Heart right ventricle (tissue), 16 donors: Measurements from ENCODE around the gene CRYBG1. TPM values are rescaled to one million over a fixed set of nuclear protein-coding genes. Genes with fewer than 3 reads are reported as not detected.

Source experiments
- ATAC-seq, 8 donors: fragments of 200-7000 bp; cut with Tn5 transposase; one replicate each; pipeline ENCODE4 v1.9.1; 2020; ENCODE audit warnings: mild to moderate bottlenecking in 8 of 8, moderate library complexity in 8 of 8, moderate number of reproducible peaks in 1 of 8
- DNase-seq, 2 donors: peaks; one replicate each; pipeline ENCODE4 v3.0.0-alpha.2; 2020
- H3K27ac ChIP-seq, 10 donors: fragments of 200-600 bp; sonication (generic) in 2 of 10; one replicate each; pipeline versions ENCODE4 v1.5.0 to v1.8.0; 2020 to 2022; ENCODE audit warnings: mild to moderate bottlenecking in 3 of 10
- H3K27me3 ChIP-seq, 7 donors: fragments of 200-600 bp; one replicate each; pipeline ENCODE4 v1.8.0; 2021 to 2022; ENCODE audit warnings: mild to moderate bottlenecking in 2 of 7
- H3K36me3 ChIP-seq, 9 donors: fragments of 200-600 bp; sonication (generic) in 1 of 9; one replicate each; pipeline versions ENCODE4 v1.5.0 to v1.8.0; 2020 to 2022; ENCODE audit warnings: mild to moderate bottlenecking in 2 of 9
- H3K4me1 ChIP-seq, 9 donors: fragments of 200-600 bp; sonication (generic) in 1 of 9; one replicate each; pipeline versions ENCODE4 v1.5.0 to v1.8.0; 2020 to 2022; ENCODE audit warnings: mild to moderate bottlenecking in 4 of 9
- H3K4me3 ChIP-seq, 10 donors: fragments of 200-600 bp; sonication (generic) in 2 of 10; one replicate each; pipeline versions ENCODE4 v1.5.0 to v1.8.0; 2020 to 2022; ENCODE audit warnings: mild to moderate bottlenecking in 7 of 10, moderate library complexity in 2 of 10
- H3K9me3 ChIP-seq, 11 donors: fragments of 200-600 bp in 10 of 11; sonication (generic) in 2 of 11; one replicate each; pipeline versions ENCODE4 v1.5.0 to v1.8.0; 2013 to 2022; ENCODE audit warnings: mild to moderate bottlenecking in 2 of 11, control low read depth in 1 of 11, moderate library complexity in 1 of 11
- CTCF ChIP-seq, 9 donors: fragments of 200-600 bp; sonication (generic) in 2 of 9; IDR thresholded peaks; one replicate each; pipeline versions ENCODE4 v1.5.0 to v1.8.0; 2021 to 2022; ENCODE audit warnings: antibody characterized with exemption in 9 of 9, mild to moderate bottlenecking in 5 of 9, moderate library complexity in 1 of 9
- WGBS, 2 donors: extraction: QIAGEN DNeasy Blood & Tissue Kit; methylation state at CpG; one replicate each; pipeline ENCODE4 v1.1.7; 2013; ENCODE audit warnings: inconsistent platforms in 1 of 2; 5-methylcytosine and 5-hydroxymethylcytosine counted together
- intact Hi-C, 10 donors: fragments of 100-400 bp; cut with DNase I; formaldehyde crosslinking; loops; one replicate each; pipeline versions ENCODE4 v1.11.1 to v1.14.2; 2022
- polyA plus RNA-seq, 2 donors: library from polyadenylated mRNA; stranded (reverse); fragments of 200-250 nt; gene quantifications; one replicate each; pipeline ENCODE4 v1.2.3, GENCODE V29; 2013
- total RNA-seq, 10 donors: library from RNA; stranded (reverse); fragmentation: NEBNext Ultra II Directional in 3 of 10; extraction: Animal tissue kit (Norgen Biotek cat#: 25700) in 3 of 10; gene quantifications; one replicate each; pipeline versions ENCODE4 v1.2.1 to v1.2.4, GENCODE V29; 2021 to 2023
- donor health status: Arrhythmogenic right ventricular cardiomyopathy.
- donor health status: ischemic (EF 13 %, LVEDD 7.1; RV severe dilation, severe dysfunction).
- donor health status: healthy with polysubstance abuse.
- donor health status: DM: no; HTN: yes; CAD: no.
- donor health status: DM: no; HTN: no; CAD: no.
- donor health status: ischemic (EF 25% LVEDD 6.9; RV normal size, moderate dysfunction).
- donor health status: ischemic (EF 25% LVEDD 5.7; RV mildly dilated, moderate dysfunction).
- donor health status: healthy.
- donor health status: DM: yes; HTN: yes; CAD: no.
- donor health status: Ischemic cardiomyopathy.
- donor health status: ischemic (EF 35%, LVEDD 5.7; RV mildly dilated, moderate dysfunction).
- donor health status: nonischemic (EF 11% LVEDD 7.7; RV severe dilation, severe dysfunction).
- donor health status: DM: yes; HTN: yes; CAD: no.
- donor health status: PGD.
- donor health status: ischemic (EF 29% LVEDD 5.4; RV normal size, mild dysfunction).
- donor health status: nonischemic (EF 23%, LVEDD 6.1; RV moderate dilation, normal function).

The CRYBG1 gene
- total and polyA plus RNA-seq, 12 donors: 0.64 to 9.4 (median 1.5) TPM

DNA sequence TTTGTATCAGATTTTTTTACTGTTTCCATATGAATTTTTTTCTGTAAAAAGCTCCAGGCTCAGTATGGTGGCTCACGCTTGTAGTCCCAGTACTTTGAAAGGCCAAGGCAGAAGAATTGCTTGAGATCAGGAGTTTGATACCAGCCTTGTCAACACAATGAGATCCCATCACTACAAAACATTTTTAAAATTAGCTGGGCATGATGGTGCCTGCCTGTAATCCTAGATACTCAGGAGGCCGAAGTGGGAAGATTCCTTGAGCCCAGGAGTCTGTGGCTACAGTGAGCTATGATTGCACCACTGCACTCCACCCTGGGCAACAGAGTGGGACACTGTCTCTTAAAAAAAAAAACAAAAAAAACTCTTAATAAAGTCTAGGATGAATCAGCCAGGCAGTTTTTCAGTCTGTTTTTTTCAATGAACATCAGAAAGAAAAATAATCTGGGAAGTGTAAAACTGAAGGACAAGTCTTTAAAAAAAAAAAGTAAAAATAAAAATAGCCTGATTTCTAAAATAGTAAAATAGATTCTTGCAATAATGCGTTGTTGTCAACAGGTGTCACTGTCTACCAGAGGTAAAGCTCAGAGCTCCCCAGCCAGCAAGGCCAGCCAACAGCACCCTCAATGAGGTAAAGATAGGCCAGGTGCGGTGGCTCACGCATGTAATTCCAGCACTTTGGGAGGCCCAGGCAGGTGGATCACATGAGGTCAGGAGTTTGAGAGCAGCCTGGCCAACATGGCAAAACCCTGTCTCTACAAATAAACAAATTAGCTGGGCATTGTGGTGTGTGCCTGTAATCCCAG, 25.7 kb upstream of the CRYBG1 start:
- Histone ChIP-seq H3K27ac (no peak overlapping the region), H3K9me3 (no peaks in the 10 kb centered on the region), H3K4me1 (peaks cover 0 to 5% (median 0%) of the 10 kb centered on the region in 9 donors), H3K4me3 (no peak overlapping the region), H3K36me3 (no peaks in the 10 kb centered on the region), H3K27me3 (peaks cover 0 to 27% (median 6%) of the 10 kb centered on the region in 7 donors)
- WGBS, 2 donors: 20 to 25% methylated on average over 5 of the region's 5 CpGs
- TF ChIP-seq CTCF (IDR thresholded peaks at IDR 0.05): peak; percentile 28 to 70 (median 64)
- DNase-seq: peak; percentile 11 to 13
- ATAC-seq: peak in 3 of 8 donors; percentile 59 to 70 (median 62)
- intact Hi-C loops: loop anchor here in 9 of 10 donors (5.0 to 10.0 kb wide), 6 partner anchors 222 to 650 kb away; partner anchors contain the start of gene CD24 (in 1 of the 9)

DNA sequence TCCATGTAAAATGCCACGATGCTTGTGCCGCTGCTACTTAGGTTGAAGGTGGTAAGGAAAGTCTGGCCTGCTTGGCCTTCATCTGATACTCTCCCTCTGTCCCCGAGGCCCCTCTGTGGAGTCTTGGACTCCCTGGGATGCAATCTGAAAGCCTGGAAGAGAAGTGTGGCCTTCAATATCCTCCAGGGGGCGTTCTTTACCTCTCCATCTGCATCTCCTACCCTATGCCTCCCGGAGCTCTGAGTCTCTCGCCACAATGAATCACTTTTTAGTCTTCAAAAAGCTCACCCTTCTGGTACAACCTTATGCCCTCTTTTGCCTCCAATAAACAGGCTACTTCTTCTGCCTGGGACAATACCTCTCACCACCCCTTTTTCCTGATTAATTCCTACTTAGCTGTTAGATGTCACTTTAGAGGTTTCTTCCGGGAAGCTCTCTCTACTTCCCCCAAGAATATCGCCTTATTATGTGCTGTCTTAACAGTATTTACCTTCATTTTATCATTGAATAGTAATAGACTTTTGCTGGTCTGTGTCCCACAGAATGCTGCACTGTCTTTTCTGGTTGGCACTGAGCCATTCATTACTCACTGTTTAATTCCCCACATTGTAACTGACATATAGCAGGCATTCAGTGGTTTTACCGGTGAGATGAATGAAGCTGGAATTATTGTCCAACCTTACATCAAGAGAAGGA, 21.0 kb upstream of the CRYBG1 start:
- H3K36me3 ChIP-seq: no peaks in the 10 kb centered on the region
- WGBS, 2 donors: 19 to 21% methylated on average over 9 of the region's 9 CpGs
- H3K27ac ChIP-seq: no peak overlapping the region
- H3K4me1 ChIP-seq: peaks cover 0 to 5% (median 0%) of the 10 kb centered on the region in 9 donors
- intact Hi-C loops: loop anchor here (5.0 to 10.0 kb wide), 7 partner anchors 218 to 645 kb away; partner anchors contain the start of gene CD24 (in 3 of the 10)
- ATAC-seq (peak in 6 of 8 donors; percentile 67 to 86 (median 78)), DNase-seq (peak in 1 of 2 donors; percentile 20)
- no peaks in the 10 kb centered on the region for H3K9me3 ChIP-seq
- peaks cover 0 to 3% (median 0%) of the 10 kb centered on the region in 7 donors for H3K27me3 ChIP-seq
- no peak overlapping the region for H3K4me3 ChIP-seq
- peak; percentile 41 to 83 (median 70) for TF ChIP-seq CTCF (IDR thresholded peaks at IDR 0.05)

DNA sequence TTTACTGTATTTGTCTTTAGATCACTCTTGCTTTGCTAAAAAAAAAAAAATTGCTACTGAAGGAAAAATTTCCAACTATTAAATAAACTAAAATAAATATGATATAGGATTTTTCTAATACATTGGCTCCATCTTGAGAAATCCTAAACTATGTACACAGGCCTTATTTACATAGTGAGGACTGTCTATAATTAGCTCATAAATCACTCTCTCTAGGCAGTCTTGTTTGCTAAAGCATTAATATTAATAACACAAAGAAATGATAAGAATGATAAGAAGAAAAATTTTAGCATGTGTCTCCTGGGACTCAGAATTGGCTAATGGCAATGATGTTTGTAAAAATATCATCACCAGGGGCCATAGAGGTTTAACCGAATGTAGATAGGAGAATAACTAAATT, 13.3 kb upstream of the CRYBG1 start:
- TF ChIP-seq CTCF (IDR thresholded peaks at IDR 0.05): no peak
- no peak overlapping the region for H3K4me3 ChIP-seq
- intact Hi-C loops: loop anchor here in 2 of 10 donors (10.0 kb wide), 2 partner anchors 228 to 628 kb away; partner anchors contain the start of gene CD24 (in 2 of the 2)
- ATAC-seq: no peak
- peaks cover 0 to 18% (median 6%) of the 10 kb centered on the region in 7 donors for H3K27me3 ChIP-seq
- peaks cover 0 to 6% (median 0%) of the 10 kb centered on the region in 11 donors for H3K9me3 ChIP-seq
- H3K36me3 ChIP-seq: no peaks in the 10 kb centered on the region
- DNase-seq: no peak
- 72 to 76% methylated on average over 1 of the region's 1 CpG for WGBS, 2 donors
- no peak overlapping the region for H3K27ac ChIP-seq
- no peaks in the 10 kb centered on the region for H3K4me1 ChIP-seq

DNA sequence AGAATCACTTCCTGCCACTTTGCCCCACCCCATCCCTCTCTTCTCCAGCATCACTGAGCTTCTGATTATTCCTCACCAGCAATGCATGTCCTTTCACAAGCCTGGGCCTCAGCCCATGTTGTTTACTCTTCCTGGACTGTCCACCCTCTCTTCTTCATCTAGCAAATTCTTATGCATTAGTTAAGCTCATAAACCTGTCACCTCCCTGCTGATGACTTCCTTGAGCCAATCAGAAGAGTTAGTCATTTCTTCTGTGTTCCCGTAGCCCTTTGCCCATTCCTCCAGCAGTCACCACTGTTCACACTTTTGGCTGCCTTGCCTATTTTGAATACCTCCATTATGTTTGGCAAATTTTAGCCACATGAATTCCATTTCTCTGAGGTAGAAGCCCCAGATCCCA, 4.1 kb upstream of the CRYBG1 start:
- intact Hi-C loops: no loop called here
- no peak for TF ChIP-seq CTCF (IDR thresholded peaks at IDR 0.05)
- Histone ChIP-seq H3K4me1 (peaks cover 0 to 16% (median 11%) of the 10 kb centered on the region in 9 donors), H3K9me3 (peaks cover 0 to 18% (median 0%) of the 10 kb centered on the region in 11 donors), H3K36me3 (no peaks in the 10 kb centered on the region), H3K27ac (no peak overlapping the region), H3K4me3 (no peak overlapping the region), H3K27me3 (peaks cover 17 to 84% (median 65%) of the 10 kb centered on the region in 7 donors)
- ATAC-seq: no peak
- no peak for DNase-seq
- 90 to 91% methylated on average over 1 of the region's 1 CpG for WGBS, 2 donors
